Activated effector memory CD4-positive, alpha-beta T cell treated with anti-CD3 and anti-CD28 coated beads, Interleukin-2, amount 50 U/mL, for 16 hours (primary cell): ENCODE results near the gene DENND1A.
"Not testable (repeated sequence)": the region's sequence is repeated elsewhere in the genome, so short reads cannot be mapped to it uniquely, and the experiment has no call there.

Source experiments
- DNase-seq: peaks from one replicate; pipeline ENCODE4 v3.0.0-alpha.2; 2020

The DENND1A gene

GRCh38 chr9:123861756-123862120 is 68.2 kb downstream of the DENND1A start:
- no peak for DNase-seq

DNA sequence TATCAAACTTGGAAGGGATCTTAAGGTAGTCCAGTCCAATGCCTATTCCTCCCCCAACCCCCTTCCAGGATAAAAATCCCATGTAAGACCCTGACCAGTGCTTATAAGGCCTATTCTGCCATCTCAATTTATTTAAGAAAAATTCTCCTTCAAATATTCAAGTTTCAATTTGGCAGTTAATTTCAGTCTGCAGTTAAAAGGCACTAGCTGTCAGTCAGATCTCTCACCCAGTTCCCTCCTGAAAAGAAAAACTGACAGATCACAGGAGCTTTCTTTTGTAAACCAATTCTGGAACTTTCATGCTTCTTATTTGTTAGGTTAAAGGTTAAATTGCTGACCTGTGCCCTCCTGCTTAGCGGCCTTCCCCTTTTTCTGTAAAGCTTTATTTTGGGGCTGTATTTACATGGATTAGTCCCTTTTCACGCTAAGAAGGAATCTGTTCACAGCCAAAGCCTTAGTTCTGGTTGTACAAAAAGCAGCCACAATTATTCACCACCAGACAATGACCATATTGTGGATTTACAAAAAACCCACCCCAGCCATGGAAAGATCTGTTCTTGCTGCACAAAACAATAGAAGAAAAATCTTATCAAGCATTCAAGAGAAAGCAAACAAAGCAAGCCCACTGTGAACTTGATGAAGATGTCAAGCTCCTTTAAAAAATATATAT is 68.7 kb downstream of the DENND1A start:
- no peak for DNase-seq

DNA sequence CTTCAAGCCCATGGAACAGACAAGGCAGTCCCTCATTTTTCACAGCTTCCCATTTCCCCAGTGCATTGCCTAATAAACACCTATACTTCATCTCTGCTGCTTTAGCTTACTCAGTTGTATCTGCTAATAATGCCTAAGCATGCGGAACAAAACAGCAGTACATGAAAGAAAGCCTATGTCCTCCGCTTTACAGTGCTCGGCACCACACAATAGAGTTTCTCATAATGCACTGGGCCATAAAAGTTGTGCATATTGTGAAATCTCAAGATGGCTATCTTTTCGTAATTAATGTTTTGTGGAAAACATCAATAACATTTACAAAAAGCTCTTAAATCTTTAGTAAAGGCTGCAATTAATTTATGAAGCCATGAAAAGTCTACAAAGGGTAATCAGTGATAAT is 69.3 kb downstream of the DENND1A start:
- DNase-seq = no peak

GRCh38 chr9:123852403-123852802 is 77.5 kb downstream of the DENND1A start:
- no peak for DNase-seq

- DNase-seq = no peak
Observed at GRCh38 chr9:123851851-123852250, 78.1 kb downstream of the DENND1A start.

GRCh38 chr9:123848447-123849085 is 81.4 kb downstream of the DENND1A start:
- no peak for DNase-seq

GRCh38 chr9:123846966-123847365 is 83.0 kb downstream of the DENND1A start:
- DNase-seq = no peak

- no peak for DNase-seq
Observed at GRCh38 chr9:123843703-123844102, 86.2 kb downstream of the DENND1A start.

GRCh38 chr9:123835821-123836220 is 94.1 kb downstream of the DENND1A start:
- no peak for DNase-seq

GRCh38 chr9:123834889-123835562 is 94.9 kb downstream of the DENND1A start:
- no peak for DNase-seq

- no peak for DNase-seq
Observed at GRCh38 chr9:123834218-123834888, 95.6 kb downstream of the DENND1A start.

DNA sequence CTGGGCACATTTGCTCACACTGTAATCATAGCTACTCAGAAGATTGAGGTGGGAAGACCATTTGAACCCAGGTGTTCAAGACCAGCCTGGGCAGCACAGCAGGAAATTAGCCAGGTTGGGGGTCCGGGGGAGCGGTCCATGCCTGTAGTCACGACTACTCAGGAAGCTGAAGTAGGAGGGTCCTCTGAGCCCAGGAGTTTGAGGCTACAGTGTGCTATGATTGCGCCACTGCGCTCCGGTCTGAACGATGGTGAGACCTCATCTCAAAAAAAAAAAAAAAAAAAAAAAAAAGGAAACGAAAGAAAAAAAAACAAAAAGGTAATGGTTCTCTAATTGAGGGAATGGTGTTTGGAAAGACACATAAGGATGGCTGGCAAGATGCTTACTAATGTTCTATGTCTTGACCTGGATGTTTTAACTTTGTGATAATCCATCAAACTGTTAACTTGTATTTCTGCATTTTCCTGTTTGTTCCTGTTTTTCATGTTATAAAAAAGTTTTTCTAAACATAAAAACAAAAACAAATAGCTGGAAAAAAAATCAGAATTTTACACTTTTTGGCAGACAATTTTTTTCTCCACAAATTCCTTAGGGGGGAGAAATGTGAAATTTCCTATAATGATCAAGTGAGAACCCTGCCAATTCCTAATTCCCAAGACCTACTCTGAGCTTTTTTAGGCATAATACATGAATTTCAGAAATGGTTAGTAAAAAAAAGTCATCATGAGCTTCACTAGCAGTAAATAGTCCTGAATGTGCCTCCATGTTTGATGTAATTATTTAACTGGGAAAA is 96.9 kb downstream of the DENND1A start:
- DNase-seq = no peak

- DNase-seq = no peak
Observed at GRCh38 chr9:123832176-123832575, 97.8 kb downstream of the DENND1A start.

- DNase-seq = no peak
Observed at GRCh38 chr9:123828449-123828848, 101.5 kb downstream of the DENND1A start.

GRCh38 chr9:123825342-123826060 is 104.4 kb downstream of the DENND1A start:
- no peak for DNase-seq

- no peak for DNase-seq
Observed at GRCh38 chr9:123823194-123823947, 106.6 kb downstream of the DENND1A start.

DNA sequence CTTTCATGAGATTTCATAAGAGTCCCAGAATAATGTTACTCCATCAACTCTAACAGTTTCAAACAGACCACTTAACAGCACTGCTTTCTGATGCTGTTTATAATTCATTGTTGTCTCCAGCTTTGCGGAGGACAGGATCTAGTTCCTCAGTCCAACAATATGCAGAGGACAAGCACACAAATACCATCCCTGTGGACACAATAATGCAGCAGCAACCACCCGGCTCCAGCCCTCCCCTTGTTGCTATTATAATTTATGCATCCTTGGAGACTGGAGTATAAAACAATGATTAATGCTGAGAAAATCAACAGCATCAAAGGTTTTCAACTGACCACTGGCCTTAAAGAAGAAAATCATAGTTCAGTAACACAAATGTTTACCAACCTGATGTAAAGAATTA is 108.3 kb downstream of the DENND1A start:
- DNase-seq = no peak

GRCh38 chr9:123820139-123820538 is 109.8 kb downstream of the DENND1A start:
- no peak for DNase-seq

DNA sequence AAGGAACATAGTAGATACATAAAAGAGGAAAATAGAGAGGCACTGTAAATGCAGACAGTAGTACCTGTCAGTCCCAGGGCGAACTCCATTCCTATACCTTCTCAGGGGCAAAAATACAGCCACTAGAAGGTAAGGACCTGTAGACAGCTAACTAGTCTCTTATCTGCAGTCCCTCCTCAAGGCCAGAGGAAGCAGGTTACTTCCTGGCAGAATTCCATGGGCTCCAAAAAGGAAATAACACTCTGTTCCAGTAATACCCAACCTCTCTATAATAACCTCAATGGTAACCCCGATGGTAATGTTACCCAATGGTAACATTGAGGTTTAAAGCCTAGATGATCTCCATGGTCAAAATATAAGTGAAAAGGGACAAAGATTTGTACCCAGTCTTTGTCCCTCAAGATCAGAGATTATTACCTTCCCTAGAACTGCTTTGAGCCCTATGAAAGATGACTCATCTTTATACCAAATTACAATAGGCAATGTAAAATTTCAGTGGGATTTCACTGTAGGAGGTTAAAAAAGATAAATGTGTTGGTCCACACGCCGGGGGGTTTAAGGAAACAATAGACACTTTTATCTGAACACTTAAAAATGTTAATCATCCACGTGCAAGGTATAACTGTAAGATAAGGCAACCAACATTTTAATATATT is 113.0 kb downstream of the DENND1A start:
- no peak for DNase-seq

GRCh38 chr9:123815856-123816255 is 114.1 kb downstream of the DENND1A start:
- not testable (repeated sequence) for DNase-seq

- DNase-seq = no peak
Observed at GRCh38 chr9:123814496-123814895, 115.4 kb downstream of the DENND1A start.
